NCI-H526 (cell line): ENCODE results near the gene CYP4F11.
"Not testable (repeated sequence)": the region's sequence is repeated elsewhere in the genome, so short reads cannot be mapped to it uniquely, and the experiment has no call there.

Experiments
- DNase-seq, 2 experiments: peaks; one replicate each; lab custom pipeline; 2025; lab: John Stamatoyannopoulos, UW

CYP4F11 gene, protein sequence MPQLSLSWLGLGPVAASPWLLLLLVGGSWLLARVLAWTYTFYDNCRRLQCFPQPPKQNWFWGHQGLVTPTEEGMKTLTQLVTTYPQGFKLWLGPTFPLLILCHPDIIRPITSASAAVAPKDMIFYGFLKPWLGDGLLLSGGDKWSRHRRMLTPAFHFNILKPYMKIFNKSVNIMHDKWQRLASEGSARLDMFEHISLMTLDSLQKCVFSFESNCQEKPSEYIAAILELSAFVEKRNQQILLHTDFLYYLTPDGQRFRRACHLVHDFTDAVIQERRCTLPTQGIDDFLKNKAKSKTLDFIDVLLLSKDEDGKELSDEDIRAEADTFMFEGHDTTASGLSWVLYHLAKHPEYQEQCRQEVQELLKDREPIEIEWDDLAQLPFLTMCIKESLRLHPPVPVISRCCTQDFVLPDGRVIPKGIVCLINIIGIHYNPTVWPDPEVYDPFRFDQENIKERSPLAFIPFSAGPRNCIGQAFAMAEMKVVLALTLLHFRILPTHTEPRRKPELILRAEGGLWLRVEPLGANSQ

GRCh38 chr19:15934332-15935078 is at the start of gene CYP4F11:
Gene CYP4F11, minus strand, starts transcription at chr19:15934529. Its CDS starts 121 bp downstream, at chr19:15934408.
- peak; percentile 6 to 14 for DNase-seq

GRCh38 chr19:15979293-15979692 is 45.0 kb upstream of the CYP4F11 start:
- DNase-seq: no peak

DNA sequence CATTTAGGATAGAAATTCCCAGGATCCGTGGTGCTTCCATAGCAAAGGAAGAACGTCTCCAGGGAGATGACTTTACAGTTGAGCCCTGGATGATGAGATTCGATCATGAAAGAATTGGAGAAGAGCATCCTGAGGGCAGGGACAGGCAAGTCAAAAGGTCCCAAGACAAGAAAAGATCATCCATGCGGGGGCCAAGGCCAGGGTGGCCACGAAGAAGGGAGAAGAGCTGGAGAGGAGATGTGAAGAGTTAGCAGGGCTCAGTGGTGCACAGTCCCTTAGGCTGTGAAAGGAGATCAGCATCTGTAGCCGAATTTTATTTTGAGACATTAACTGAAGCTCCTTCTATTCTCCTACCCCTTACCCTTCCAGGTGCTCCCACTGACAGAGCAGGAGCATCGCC is 43.4 kb upstream of the CYP4F11 start:
- DNase-seq: no peak

- DNase-seq: peak; percentile 41 to 57
Measured at GRCh38 chr19:15976836-15977689, 42.7 kb upstream of the CYP4F11 start.

- no peak for DNase-seq
Measured at GRCh38 chr19:15974856-15975255, 40.5 kb upstream of the CYP4F11 start.

GRCh38 chr19:15972043-15972442 is 37.7 kb upstream of the CYP4F11 start:
- DNase-seq: not testable (repeated sequence)

- no peak for DNase-seq
Measured at GRCh38 chr19:15971224-15971780, 37.0 kb upstream of the CYP4F11 start.

DNA sequence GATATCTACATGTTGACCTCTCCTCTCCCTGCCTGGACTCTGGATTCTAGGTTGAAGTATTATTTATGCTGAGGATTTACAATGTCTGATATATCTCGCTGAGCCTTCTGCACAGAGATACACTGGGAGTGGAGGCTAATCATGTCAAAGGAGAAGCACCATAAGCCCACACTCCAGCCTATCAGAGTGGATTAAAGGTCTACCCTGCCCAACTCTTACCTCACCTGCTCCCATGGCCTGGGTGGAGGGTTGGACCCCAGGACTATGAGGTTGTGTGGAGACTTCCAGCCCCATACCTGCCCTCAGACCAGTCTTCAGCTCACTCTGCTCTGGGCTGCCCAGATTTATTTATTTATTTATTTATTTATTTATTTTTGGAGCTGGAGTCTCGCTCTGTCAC is 29.9 kb upstream of the CYP4F11 start:
- no peak for DNase-seq

DNA sequence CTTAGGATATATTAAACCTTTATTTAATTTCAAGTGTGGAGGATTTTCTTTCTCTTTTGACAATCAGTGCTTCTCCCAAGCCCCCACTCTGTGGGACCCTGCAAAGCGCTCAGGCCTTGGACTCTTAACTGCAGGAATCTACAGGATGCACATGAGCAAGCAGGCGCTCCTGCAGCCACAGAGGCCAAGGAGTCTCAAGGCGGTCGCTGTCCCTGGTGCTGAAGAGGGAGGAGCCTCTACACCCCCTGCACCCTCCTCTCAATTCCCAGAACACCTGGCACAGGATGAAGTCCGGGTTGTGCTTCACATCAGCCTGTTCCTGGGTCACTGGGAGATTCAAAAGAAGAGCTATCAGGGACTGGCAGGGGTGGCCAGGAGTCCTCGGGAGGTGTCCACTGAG is 28.0 kb upstream of the CYP4F11 start:
- no peak for DNase-seq

- DNase-seq: no peak
Measured at GRCh38 chr19:15954820-15955219, 20.5 kb upstream of the CYP4F11 start.

GRCh38 chr19:15948223-15949058 is 14.1 kb upstream of the CYP4F11 start, which contains the start of gene OR10H4:
Gene OR10H4, plus strand, starts transcription at chr19:15949008. Its CDS starts 0 bp downstream, at chr19:15949008.
- DNase-seq: no peak

DNA sequence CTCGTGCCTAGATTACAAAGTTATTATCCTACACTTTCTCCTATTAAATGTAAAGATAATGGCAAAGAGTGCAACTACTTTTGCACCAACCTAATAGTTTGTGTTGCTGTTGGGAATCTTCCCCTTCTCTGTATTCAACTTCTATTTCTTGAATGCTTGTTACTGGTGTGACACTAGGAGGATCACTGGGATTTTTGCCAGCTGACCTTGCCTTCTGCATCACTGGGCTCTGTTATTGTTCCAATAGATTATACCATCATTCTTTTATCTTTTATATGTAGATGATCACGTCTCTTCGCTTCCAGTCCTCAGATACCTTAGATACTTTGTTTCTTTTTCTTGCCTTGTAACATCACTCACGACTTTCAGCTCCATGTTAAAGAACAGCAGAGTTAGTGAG is 11.0 kb upstream of the CYP4F11 start:
- no peak for DNase-seq

GRCh38 chr19:15944401-15944800 is 10.1 kb upstream of the CYP4F11 start:
- no peak for DNase-seq

- DNase-seq: no peak
Measured at GRCh38 chr19:15937771-15938170, 3.4 kb upstream of the CYP4F11 start.

DNA sequence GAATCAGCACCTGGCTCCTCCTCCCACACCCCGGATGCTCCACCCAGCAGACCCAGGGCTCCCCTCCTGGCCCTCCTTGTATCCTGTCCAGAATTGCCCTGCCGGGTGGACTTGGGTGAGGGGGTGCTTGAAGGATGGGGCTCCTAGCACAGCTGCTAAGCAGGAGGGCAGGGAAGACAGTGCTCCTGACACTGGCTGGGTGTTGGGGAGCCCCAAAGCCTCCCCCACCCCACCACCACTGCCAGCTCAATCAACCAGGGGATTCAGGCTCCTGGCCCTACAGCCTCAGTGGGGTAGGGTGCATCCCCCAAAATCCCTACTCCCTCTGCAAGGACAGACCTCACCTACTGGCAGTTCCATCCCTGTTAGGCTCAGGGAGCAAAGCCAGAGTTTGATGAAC is 2.6 kb upstream of the CYP4F11 start:
- no peak for DNase-seq

DNA sequence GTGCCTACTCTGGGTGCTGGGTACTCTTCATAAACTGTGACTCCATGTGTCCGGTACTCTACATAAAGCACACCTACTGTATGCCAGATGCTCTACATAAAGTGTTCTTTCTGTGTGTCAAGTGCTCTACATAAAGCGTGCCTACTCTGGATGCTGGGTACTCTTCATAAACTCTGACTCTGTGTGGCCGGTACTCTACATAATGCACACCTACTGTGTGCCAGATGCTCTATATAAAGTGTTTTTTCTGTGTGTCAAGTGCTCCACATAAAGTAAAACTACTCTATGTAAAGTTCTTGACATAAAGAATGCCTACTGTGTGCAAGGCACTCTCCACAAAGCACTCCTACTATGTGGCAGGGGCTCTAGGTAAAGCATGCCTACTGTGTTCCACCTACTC is 1.8 kb upstream of the CYP4F11 start:
- DNase-seq: no peak

GRCh38 chr19:15935167-15935702 is 906 bp upstream of the CYP4F11 start:
- DNase-seq: no peak

GRCh38 chr19:15933761-15934331 is 483 bp downstream of the CYP4F11 start:
- not testable (repeated sequence) for DNase-seq

- no peak for DNase-seq
Measured at GRCh38 chr19:15928321-15928720, 6.0 kb downstream of the CYP4F11 start.

GRCh38 chr19:15926484-15926883 is 7.8 kb downstream of the CYP4F11 start:
- no peak for DNase-seq
